GM18505 (cell line): Measurements from ENCODE around the gene XRCC3.

Experiments used
- ATAC-seq: cut with Tn5 transposase; IDR thresholded peaks from one replicate; pipeline ENCODE4 v1.9.1; 2021; ENCODE audit not compliant: unreplicated experiment
- POLR2A ChIP-seq: IDR thresholded peaks from 4 replicates; pipeline ENCODE4 v1.6.1; 2011; ENCODE audit warnings: borderline replicate concordance; ENCODE audit not compliant: insufficient read depth, insufficient read length; ENCODE audit errors: extremely low read depth

XRCC3 gene

GRCh38 chr14:103703433-103704385 is 11.5 kb downstream of the XRCC3 start:
- TF ChIP-seq POLR2A, result no peak
- ATAC-seq, result no peak

GRCh38 chr14:103702497-103703432 is 12.5 kb downstream of the XRCC3 start:
- TF ChIP-seq POLR2A, result no peak
- ATAC-seq, result no peak

- no peak for ATAC-seq
- TF ChIP-seq POLR2A, result no peak
Observed at GRCh38 chr14:103702095-103702494, 13.2 kb downstream of the XRCC3 start.

- ATAC-seq, result no peak
- TF ChIP-seq POLR2A, result no peak
Observed at GRCh38 chr14:103700753-103701490, 14.3 kb downstream of the XRCC3 start.

- ATAC-seq, result no peak
- no peak for TF ChIP-seq POLR2A
Observed at GRCh38 chr14:103699901-103700752, 15.1 kb downstream of the XRCC3 start.

GRCh38 chr14:103699261-103699661 is 16.0 kb downstream of the XRCC3 start:
- TF ChIP-seq POLR2A, result no peak
- no peak for ATAC-seq

GRCh38 chr14:103698380-103699260 is 16.6 kb downstream of the XRCC3 start:
- TF ChIP-seq POLR2A, result no peak
- no peak for ATAC-seq

- ATAC-seq, result no peak
- TF ChIP-seq POLR2A, result peak; percentile 8
Observed at GRCh38 chr14:103697603-103698379, 17.5 kb downstream of the XRCC3 start.

GRCh38 chr14:103697206-103697602 is 18.0 kb downstream of the XRCC3 start:
- no peak for ATAC-seq
- TF ChIP-seq POLR2A, result no peak

- ATAC-seq, result no peak
Observed at GRCh38 chr14:103696466-103697071, 18.7 kb downstream of the XRCC3 start.

More at GRCh38 chr14:103696466-103697071, 18.7 kb downstream of the XRCC3 start:
- TF ChIP-seq POLR2A, result no peak
